ENCODE results near the gene GLRA3. TPM values are rescaled to one million over a fixed set of nuclear protein-coding genes. Genes with fewer than 3 reads are reported as not detected.

Gene GLRA3
- total RNA-seq, 4 donors from 2014 or later: not detected

DNA sequence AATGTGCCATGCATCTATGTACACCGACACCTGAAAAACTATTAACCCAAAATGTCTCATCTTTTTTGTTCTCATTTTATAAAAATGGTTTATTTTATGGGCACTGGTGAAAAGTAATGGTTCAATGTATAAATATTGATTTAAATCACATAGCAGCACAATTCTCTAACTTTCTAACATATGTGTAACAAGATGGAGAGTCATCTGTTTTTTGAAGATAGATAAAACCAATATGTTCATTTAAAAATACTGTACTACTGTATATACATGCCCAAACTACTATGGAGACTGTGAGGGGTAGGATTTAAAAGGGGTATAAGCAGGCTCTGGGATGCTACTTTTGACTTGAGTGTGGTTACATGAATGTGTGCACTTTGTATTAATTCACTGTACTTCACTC lies 67.6 kb downstream of the GLRA3 start:
- H3K27me3 ChIP-seq: no peaks in the 10 kb centered on the region
- no peaks in the 10 kb centered on the region for H3K9me3 ChIP-seq
- DNase-seq (ENCODE audit: low spot score in 2 of 2): no peak
- TF ChIP-seq, protein P1, sequence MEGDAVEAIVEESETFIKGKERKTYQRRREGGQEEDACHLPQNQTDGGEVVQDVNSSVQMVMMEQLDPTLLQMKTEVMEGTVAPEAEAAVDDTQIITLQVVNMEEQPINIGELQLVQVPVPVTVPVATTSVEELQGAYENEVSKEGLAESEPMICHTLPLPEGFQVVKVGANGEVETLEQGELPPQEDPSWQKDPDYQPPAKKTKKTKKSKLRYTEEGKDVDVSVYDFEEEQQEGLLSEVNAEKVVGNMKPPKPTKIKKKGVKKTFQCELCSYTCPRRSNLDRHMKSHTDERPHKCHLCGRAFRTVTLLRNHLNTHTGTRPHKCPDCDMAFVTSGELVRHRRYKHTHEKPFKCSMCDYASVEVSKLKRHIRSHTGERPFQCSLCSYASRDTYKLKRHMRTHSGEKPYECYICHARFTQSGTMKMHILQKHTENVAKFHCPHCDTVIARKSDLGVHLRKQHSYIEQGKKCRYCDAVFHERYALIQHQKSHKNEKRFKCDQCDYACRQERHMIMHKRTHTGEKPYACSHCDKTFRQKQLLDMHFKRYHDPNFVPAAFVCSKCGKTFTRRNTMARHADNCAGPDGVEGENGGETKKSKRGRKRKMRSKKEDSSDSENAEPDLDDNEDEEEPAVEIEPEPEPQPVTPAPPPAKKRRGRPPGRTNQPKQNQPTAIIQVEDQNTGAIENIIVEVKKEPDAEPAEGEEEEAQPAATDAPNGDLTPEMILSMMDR (IDR thresholded peaks at IDR 0.05): no peak
- WGBS: 86% methylated on average over 1 of the region's 1 CpG
- H3K27ac ChIP-seq: no peak overlapping the region
- H3K4me3 ChIP-seq: no peak overlapping the region
- no peaks in the 10 kb centered on the region for H3K4me1 ChIP-seq
- no peaks in the 10 kb centered on the region for H3K36me3 ChIP-seq

DNA sequence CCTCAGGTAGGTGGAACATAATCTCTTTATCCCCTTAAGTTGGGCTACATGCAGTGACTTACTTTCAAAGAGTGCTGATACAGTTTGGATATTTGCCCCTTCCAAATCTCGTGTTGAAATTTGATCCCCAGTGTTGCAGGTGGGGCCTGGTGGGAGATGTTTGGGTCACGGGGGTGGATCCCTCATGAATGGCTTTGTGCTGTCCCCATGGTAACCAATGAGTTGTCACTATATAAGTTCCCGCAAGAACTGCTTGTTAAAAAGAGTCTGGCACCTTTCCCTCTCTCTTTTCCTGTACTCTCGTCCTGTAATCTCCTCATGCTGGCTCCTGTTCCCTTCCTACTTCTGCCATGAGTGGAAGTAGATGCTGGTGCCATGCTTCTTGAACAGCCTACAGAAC lies 71.3 kb downstream of the GLRA3 start:
- Histone ChIP-seq H3K36me3 (no peaks in the 10 kb centered on the region), H3K9me3 (no peaks in the 10 kb centered on the region), H3K4me3 (no peak overlapping the region), H3K27ac (no peak overlapping the region), H3K27me3 (no peaks in the 10 kb centered on the region), H3K4me1 (no peaks in the 10 kb centered on the region)
- DNase-seq (ENCODE audit: low spot score in 2 of 2): no peak
- TF ChIP-seq, protein P1 (IDR thresholded peaks at IDR 0.05): no peak
- TF ChIP-seq POLR2A (IDR thresholded peaks at IDR 0.05) (no peak), EP300 (IDR thresholded peaks at IDR 0.05) (no peak), POLR2AphosphoS5 (IDR thresholded peaks at IDR 0.05) (no peak)
- 27% methylated on average over 4 of the region's 4 CpGs for WGBS

DNA sequence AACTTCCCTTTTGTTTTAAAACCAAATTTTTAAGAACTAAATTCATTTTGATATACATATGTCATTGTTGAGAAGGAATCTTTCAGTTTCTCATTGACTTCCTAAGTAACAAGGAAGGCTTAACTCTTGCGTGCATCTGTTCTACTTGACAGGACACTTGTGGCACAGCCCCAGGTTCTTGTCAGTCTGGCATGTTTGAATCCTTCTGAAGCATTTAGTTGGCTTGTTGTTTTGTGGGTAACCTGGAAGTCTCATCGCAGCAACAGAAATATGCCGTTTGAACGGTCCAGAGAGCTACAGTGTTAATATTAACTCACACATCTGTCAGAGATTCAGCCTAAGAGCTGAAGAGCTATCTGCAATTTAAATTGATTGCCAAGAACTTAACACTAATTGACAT lies 76.0 kb downstream of the GLRA3 start:
- 76% methylated on average over 4 of the region's 4 CpGs for WGBS
- Histone ChIP-seq H3K27me3 (peaks cover 2% of the 10 kb centered on the region), H3K4me3 (no peak overlapping the region), H3K4me1 (no peaks in the 10 kb centered on the region), H3K36me3 (no peaks in the 10 kb centered on the region), H3K9me3 (no peaks in the 10 kb centered on the region), H3K27ac (no peak overlapping the region)
- TF ChIP-seq, protein P1 (IDR thresholded peaks at IDR 0.05): no peak
- TF ChIP-seq POLR2A (IDR thresholded peaks at IDR 0.05) (no peak), EP300 (IDR thresholded peaks at IDR 0.05) (no peak), POLR2AphosphoS5 (IDR thresholded peaks at IDR 0.05) (no peak)
- no peak for DNase-seq (ENCODE audit: low spot score in 2 of 2)

DNA sequence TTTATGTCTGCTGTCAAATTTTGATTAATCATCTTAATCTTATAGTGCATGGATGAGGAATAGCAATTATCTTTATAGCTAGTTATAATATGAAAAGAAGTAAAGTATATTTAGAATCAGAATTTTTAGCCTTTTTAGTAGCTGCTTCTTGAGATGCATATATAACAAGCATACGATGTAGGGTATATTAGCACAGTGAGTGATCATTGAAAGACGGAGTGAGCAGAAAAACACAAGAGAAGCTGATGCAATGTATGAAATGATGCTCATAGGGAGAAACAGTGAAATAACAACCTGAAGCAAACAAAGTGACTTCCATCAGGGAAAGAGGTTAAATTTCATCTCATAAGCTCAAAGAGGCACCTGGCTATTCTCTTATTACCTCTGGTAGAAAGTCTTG lies 77.0 kb downstream of the GLRA3 start:
- TF ChIP-seq, protein P1 (IDR thresholded peaks at IDR 0.05): no peak
- TF ChIP-seq POLR2AphosphoS5 (IDR thresholded peaks at IDR 0.05) (no peak), EP300 (IDR thresholded peaks at IDR 0.05) (no peak), POLR2A (IDR thresholded peaks at IDR 0.05) (no peak)
- WGBS: 80% methylated on average over 2 of the region's 2 CpGs
- DNase-seq (ENCODE audit: low spot score in 2 of 2): no peak

DNA sequence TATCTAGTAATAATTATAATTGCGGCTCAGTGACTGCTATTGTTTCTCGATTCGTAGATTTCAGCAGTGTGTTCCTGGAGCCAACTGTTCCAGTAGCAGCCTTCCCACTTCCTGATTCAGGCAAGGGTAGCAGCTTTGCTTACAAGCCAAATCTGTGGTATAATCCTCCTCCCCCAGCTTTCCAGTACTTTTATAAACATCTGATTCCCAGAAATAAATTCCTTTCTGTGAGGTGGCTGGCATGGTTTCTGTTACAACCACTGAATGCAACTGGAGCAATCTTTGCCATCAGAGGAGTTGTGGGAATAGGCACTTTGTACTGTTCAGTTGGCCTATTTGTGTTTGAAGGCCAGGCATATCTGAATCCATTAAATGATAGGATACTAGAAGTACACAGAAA lies 80.0 kb downstream of the GLRA3 start:
- no peaks in the 10 kb centered on the region for H3K9me3 ChIP-seq
- H3K27me3 ChIP-seq: peaks cover 2% of the 10 kb centered on the region
- no peaks in the 10 kb centered on the region for H3K4me1 ChIP-seq
- DNase-seq (ENCODE audit: low spot score in 2 of 2): no peak
- H3K36me3 ChIP-seq: no peaks in the 10 kb centered on the region
- H3K4me3 ChIP-seq: no peak overlapping the region
- TF ChIP-seq, protein P1 (IDR thresholded peaks at IDR 0.05): no peak
- TF ChIP-seq POLR2AphosphoS5 (IDR thresholded peaks at IDR 0.05): no peak
- no peak for TF ChIP-seq POLR2A (IDR thresholded peaks at IDR 0.05)
- 83% methylated on average over 3 of the region's 3 CpGs for WGBS
- no peak overlapping the region for H3K27ac ChIP-seq

More for the DNA sequence above, 77.0 kb downstream of the GLRA3 start:
- no peaks in the 10 kb centered on the region for H3K36me3 ChIP-seq
- H3K4me3 ChIP-seq: no peak overlapping the region
- H3K27ac ChIP-seq: no peak overlapping the region
- H3K4me1 ChIP-seq: no peaks in the 10 kb centered on the region
- H3K27me3 ChIP-seq: peaks cover 2% of the 10 kb centered on the region
- H3K9me3 ChIP-seq: no peaks in the 10 kb centered on the region
